Peyer's patch (tissue), 4 donors: ENCODE results near the gene HSF4. TPM values are rescaled to one million over a fixed set of nuclear protein-coding genes. Genes with fewer than 3 reads are reported as not detected.

Experiments used
- DNase-seq, 3 donors: peaks; one replicate each; pipeline ENCODE4 v3.0.0-alpha.2; 2017 to 2019
- H3K27ac ChIP-seq, 4 donors: fragments of 200-600 bp; sonication (generic); one replicate each; pipeline ENCODE4 v1.5.1; 2016 to 2019
- H3K27me3 ChIP-seq, 2 donors: fragments of 200-600 bp; sonication (generic); one replicate each; pipeline ENCODE4 v1.5.1; 2019
- H3K36me3 ChIP-seq, 3 donors: fragments of 200-600 bp; sonication (generic); one replicate each; pipeline ENCODE4 v1.5.1; 2016 to 2019
- H3K4me1 ChIP-seq, 4 donors: fragments of 200-600 bp; sonication (generic); one replicate each; pipeline ENCODE4 v1.5.1; 2016 to 2019
- H3K4me3 ChIP-seq, 4 donors: fragments of 200-600 bp; sonication (generic); 1 replicate in 3 of 4; 2 replicates in 1 of 4; pipeline ENCODE4 v1.5.1; 2016 to 2019; ENCODE audit warnings: mild to moderate bottlenecking in 1 of 4
- H3K9me3 ChIP-seq, 4 donors: fragments of 200-600 bp; sonication (generic); one replicate each; pipeline ENCODE4 v1.5.1; 2016 to 2019; ENCODE audit warnings: mild to moderate bottlenecking in 1 of 4
- POLR2A ChIP-seq, 2 donors: fragments of 450-650 bp; IDR thresholded peaks; one replicate each; pipeline ENCODE4 v1.5.1; 2017; ENCODE audit warnings: antibody characterized with exemption in 2 of 2, mild to moderate bottlenecking in 2 of 2, moderate library complexity in 2 of 2
- total RNA-seq, 4 donors: library from RNA; depleted of rRNA; stranded (reverse); fragments of >200 nt; gene quantifications; one replicate each; pipeline ENCODE4 v1.1.0, GENCODE V29; 2016
- TF ChIP-seq, protein P1 (sequence below), 6 experiments: fragments of 450-650 bp in 4 of 6; fragments of 200-600 bp in 2 of 6; sonication (generic) in 1 of 6; IDR thresholded peaks; one replicate each; pipeline ENCODE4 v1.5.1; 2017 to 2019; ENCODE audit warnings: antibody characterized with exemption in 6 of 6, mild to moderate bottlenecking in 3 of 6, moderate library complexity in 1 of 6

The HSF4 gene
- total RNA-seq, 4 donors from 2014 or later = 15.6 to 140 (median 69.8) TPM

DNA sequence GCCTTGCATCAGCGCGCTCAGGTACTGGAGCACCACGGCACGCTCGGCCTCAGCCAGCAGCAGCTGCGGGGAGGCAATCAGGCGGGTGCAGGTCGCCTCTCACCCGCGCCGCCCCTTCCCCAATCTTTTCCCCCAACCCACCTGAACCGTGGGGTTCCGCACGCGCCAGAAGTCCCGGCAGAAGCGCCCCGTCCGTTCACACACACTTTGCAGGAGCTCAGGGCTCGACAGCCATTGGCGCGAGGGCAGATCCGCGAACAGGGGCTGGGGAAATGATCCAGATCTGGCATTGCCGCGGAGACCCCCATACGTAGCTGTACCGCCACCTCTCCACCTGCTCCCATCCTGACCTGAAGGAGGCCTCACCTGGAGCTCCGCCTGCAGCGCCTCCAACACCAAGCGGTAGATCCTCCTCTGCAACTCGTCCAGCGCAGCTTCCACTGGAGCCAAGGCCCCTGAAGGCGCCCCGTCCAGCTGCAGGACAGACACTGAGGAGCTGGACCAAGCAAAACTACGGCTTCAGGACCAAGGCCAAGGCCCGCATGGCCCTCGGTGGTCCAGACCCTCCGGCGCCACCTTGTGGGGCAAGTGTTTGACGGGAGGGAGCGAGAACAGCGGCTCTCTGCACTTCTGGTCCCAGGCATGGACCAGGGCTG lies 20.6 kb downstream of the HSF4 start:
- Histone ChIP-seq H3K4me1 (peaks cover 6 to 44% (median 15%) of the 10 kb centered on the region in 4 donors), H3K27ac (peak overlapping the region in 2 of 4 donors; percentile 38 to 92), H3K27me3 (no peaks in the 10 kb centered on the region), H3K4me3 (peak overlapping the region in 2 of 4 donors; percentile 58 to 72), H3K36me3 (no peaks in the 10 kb centered on the region), H3K9me3 (no peaks in the 10 kb centered on the region)
- peak; percentile 91 to 96 (median 93) for DNase-seq
- no peak for TF ChIP-seq POLR2A (IDR thresholded peaks at IDR 0.05)
- TF ChIP-seq, protein P1, sequence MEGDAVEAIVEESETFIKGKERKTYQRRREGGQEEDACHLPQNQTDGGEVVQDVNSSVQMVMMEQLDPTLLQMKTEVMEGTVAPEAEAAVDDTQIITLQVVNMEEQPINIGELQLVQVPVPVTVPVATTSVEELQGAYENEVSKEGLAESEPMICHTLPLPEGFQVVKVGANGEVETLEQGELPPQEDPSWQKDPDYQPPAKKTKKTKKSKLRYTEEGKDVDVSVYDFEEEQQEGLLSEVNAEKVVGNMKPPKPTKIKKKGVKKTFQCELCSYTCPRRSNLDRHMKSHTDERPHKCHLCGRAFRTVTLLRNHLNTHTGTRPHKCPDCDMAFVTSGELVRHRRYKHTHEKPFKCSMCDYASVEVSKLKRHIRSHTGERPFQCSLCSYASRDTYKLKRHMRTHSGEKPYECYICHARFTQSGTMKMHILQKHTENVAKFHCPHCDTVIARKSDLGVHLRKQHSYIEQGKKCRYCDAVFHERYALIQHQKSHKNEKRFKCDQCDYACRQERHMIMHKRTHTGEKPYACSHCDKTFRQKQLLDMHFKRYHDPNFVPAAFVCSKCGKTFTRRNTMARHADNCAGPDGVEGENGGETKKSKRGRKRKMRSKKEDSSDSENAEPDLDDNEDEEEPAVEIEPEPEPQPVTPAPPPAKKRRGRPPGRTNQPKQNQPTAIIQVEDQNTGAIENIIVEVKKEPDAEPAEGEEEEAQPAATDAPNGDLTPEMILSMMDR (IDR thresholded peaks at IDR 0.05) = peak; percentile 75 to 89 (median 86)

DNA sequence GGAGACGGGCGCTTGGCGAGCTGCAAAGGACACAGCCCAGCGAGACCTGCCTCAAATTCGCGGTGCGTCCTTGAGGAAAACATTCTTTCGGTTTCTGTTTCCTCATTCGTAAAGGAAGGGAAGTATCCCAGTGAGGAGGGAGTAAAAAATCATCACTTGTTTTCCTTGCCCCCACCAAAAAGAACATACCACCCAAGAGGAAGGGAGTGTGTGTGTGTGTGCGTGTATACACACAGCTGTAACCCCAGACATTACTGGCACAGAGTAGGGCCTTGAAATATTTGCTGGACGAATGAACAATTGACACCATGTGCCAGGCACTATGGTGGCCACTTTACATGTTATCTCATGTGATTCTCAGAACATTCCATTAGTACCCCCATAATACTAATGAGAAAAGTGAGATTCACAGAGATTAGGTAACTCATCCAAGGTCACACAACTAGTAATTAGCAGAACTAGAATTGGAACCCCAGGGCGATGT lies 21.1 kb downstream of the HSF4 start:
- no peaks in the 10 kb centered on the region for H3K36me3 ChIP-seq
- TF ChIP-seq, protein P1 (IDR thresholded peaks at IDR 0.05) = no peak
- TF ChIP-seq POLR2A (IDR thresholded peaks at IDR 0.05) = no peak
- no peaks in the 10 kb centered on the region for H3K27me3 ChIP-seq
- peak overlapping the region in 1 of 4 donors; percentile 38 for H3K27ac ChIP-seq
- no peak for DNase-seq
- peaks cover 6 to 45% (median 15%) of the 10 kb centered on the region in 4 donors for H3K4me1 ChIP-seq
- H3K4me3 ChIP-seq = peak overlapping the region in 2 of 4 donors; percentile 58 to 72
- no peaks in the 10 kb centered on the region for H3K9me3 ChIP-seq

DNA sequence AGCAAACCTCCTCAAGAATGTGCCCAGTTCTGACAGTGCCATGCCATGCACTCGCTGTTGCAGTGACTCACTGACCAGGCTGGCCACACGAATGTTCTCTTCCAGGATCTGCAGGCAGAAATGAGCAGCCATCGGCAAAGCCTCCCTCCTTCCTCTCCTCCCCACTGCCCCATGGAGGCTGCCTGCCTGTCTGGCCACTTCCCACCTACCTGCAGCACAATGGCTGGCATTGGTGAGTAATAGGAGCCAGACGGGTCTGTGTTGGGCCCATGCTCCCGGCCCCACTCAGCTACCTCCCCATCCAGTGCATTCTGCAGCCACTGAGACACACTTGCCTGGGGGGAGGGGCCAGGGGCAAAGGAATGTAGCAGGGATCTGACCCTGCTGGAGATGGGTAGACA lies 22.0 kb downstream of the HSF4 start:
- no peak overlapping the region for H3K4me3 ChIP-seq
- no peaks in the 10 kb centered on the region for H3K36me3 ChIP-seq
- H3K4me1 ChIP-seq = peaks cover 6 to 45% (median 15%) of the 10 kb centered on the region in 4 donors
- no peak for TF ChIP-seq POLR2A (IDR thresholded peaks at IDR 0.05)
- TF ChIP-seq, protein P1 (IDR thresholded peaks at IDR 0.05) = no peak
- no peak for DNase-seq
- H3K9me3 ChIP-seq = no peaks in the 10 kb centered on the region
- H3K27me3 ChIP-seq = no peaks in the 10 kb centered on the region
- no peak overlapping the region for H3K27ac ChIP-seq

DNA sequence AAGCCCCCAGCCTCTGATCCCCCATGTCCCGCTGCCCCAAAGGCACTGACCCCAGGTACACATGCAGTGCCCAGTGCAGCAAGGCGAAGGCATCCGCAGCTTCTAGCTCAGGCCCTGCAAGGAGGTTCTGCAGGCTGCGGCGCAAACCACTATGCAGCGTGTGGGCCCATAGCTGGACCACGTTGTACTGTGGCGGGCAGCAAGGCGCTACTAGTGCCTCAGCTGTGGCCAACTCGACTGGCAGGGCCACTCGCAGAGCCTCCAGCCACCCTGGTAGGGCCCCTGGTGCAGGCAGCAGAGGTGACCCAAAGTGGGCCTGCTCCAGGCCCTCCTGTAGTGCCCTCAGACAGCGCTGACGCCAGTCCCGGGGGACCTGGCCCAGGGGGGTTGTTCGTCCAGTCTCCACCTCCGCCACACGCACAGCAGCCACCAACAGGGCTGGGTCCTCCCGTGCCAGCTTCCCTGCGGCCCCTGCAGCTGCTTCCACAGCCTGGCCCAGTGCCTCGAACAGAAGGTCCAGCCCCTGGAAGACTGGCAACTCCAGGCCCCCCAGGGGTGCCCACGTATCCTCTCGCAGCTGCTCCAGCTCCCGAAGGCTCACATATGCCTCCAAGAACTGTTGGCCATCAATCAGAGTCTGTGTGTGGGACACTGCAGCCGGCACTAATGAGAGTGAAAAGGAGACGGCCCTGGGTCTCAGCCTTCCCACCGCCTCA lies 22.8 kb downstream of the HSF4 start:
- no peak for DNase-seq
- Histone ChIP-seq H3K27ac (no peak overlapping the region), H3K4me1 (peaks cover 6 to 40% (median 15%) of the 10 kb centered on the region in 4 donors), H3K27me3 (no peaks in the 10 kb centered on the region), H3K36me3 (no peaks in the 10 kb centered on the region), H3K9me3 (no peaks in the 10 kb centered on the region), H3K4me3 (no peak overlapping the region)
- TF ChIP-seq POLR2A (IDR thresholded peaks at IDR 0.05) = no peak
- TF ChIP-seq, protein P1 (IDR thresholded peaks at IDR 0.05) = no peak

DNA sequence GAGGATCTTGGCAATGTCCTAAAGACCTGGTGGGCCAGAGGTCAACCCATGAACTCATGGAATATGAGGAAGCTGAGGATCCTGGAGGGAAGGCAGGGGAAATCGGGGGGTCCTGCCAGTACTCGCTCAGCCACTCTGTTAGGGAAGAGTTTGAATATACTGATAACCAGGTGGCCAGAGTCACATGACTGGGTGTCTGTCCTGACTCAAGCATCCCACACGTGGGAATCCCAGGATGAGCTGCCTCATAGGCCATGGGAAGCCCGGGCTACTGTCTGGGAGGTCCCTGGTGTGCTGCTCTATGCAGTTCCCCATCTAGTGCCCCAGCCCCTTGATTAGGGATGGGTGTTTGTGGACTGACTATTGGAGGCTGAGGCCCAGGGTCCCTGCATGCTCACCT lies 23.8 kb downstream of the HSF4 start:
- no peaks in the 10 kb centered on the region for H3K36me3 ChIP-seq
- H3K9me3 ChIP-seq = no peaks in the 10 kb centered on the region
- TF ChIP-seq POLR2A (IDR thresholded peaks at IDR 0.05) = no peak
- TF ChIP-seq, protein P1 (IDR thresholded peaks at IDR 0.05) = no peak
- no peak for DNase-seq
- H3K27me3 ChIP-seq = no peaks in the 10 kb centered on the region
- no peak overlapping the region for H3K4me3 ChIP-seq
- peaks cover 3 to 39% (median 23%) of the 10 kb centered on the region in 4 donors for H3K4me1 ChIP-seq
- no peak overlapping the region for H3K27ac ChIP-seq
